ENCODE results near the gene RTRAF.

DNA sequence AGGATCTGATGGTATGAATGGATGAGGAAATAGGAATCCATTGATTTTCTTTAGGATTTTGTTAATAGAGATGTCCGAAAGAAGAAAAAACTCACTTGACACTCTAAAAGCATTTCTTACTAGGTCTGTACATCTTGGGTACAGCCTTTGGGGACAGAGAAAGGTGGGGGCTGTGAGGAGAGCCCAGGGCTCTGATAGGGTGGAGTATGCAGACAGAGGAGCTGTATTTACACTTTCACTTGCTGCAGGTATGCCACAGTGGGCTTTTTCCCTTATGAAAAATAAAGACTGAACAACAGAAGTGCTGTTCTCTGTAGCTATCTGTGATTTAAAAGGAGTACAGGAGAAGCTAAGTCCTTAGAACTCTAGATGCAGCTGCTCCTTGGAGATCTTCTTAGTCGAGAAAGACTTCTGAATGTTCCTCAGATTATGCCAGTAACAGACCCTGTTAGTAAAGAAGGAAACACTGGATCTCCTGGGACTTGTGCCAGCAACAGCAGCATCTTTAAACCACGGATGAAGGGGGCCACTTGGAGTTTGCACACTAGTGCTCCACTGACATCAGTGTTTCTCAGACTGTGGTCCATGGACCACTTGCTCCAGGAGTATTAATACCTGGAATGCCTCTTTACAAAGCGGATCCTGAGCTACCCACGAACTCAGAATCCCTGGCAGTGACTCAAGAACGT lies 19.4 kb upstream of the RTRAF start:
- TF ChIP-seq POLR2AphosphoS5 (IDR thresholded peaks at IDR 0.05; ENCODE audit: insufficient read depth, low read depth, low read length): no peak
- TF ChIP-seq, protein P1, sequence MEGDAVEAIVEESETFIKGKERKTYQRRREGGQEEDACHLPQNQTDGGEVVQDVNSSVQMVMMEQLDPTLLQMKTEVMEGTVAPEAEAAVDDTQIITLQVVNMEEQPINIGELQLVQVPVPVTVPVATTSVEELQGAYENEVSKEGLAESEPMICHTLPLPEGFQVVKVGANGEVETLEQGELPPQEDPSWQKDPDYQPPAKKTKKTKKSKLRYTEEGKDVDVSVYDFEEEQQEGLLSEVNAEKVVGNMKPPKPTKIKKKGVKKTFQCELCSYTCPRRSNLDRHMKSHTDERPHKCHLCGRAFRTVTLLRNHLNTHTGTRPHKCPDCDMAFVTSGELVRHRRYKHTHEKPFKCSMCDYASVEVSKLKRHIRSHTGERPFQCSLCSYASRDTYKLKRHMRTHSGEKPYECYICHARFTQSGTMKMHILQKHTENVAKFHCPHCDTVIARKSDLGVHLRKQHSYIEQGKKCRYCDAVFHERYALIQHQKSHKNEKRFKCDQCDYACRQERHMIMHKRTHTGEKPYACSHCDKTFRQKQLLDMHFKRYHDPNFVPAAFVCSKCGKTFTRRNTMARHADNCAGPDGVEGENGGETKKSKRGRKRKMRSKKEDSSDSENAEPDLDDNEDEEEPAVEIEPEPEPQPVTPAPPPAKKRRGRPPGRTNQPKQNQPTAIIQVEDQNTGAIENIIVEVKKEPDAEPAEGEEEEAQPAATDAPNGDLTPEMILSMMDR (IDR thresholded peaks at IDR 0.05; ENCODE audit: extremely low read depth in 1 of 2, insufficient read depth in 1 of 2, low read depth in 1 of 2, low read length in 2 of 2): no peak
- no peak for TF ChIP-seq EZH2 (IDR thresholded peaks at IDR 0.05; ENCODE audit: borderline replicate concordance, low read depth, low read length, severe bottlenecking)
- no peak for TF ChIP-seq POLR2A (IDR thresholded peaks at IDR 0.05; ENCODE audit: low read depth, low read length)
- TF ChIP-seq MYC (IDR thresholded peaks at IDR 0.05; ENCODE audit: low read depth, low read length): no peak
- TF ChIP-seq FOS (IDR thresholded peaks at IDR 0.05; ENCODE audit: borderline replicate concordance, insufficient read depth, low read length): no peak
- TF ChIP-seq, protein P2, sequence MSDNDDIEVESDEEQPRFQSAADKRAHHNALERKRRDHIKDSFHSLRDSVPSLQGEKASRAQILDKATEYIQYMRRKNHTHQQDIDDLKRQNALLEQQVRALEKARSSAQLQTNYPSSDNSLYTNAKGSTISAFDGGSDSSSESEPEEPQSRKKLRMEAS (IDR thresholded peaks at IDR 0.05; ENCODE audit: insufficient read depth, insufficient read length): no peak

Data from endothelial cell of umbilical vein (primary cell).